ENCODE measurements around the gene ABCD2.

DNA sequence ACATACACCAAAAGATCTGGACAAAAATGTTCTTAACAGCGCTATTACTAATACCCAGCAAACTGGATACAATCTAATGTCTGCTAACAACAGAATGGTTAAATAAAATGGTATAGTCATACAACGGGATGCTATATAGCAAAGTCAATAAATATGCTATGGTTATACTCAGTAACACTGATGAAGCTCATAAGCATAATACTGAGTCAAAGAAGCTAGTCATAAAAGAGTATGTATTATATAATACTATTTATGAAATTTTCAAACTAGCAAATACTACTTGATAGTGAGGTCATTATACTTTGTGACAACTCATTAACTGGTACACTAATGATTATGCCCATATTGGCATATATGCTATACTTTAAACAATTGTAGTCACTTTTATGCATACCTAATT is 7.4 kb downstream of the ABCD2 start:
- TF ChIP-seq EZH2 (IDR thresholded peaks at IDR 0.05; ENCODE audit: insufficient read depth, low read length) (no peak), CTCF (IDR thresholded peaks at IDR 0.05; ENCODE audit: insufficient read depth, low read depth, low read length) (no peak)

All from astrocyte (in vitro differentiated cells and primary cell).